Inferior parietal cortex (tissue), 1 donor: ENCODE measurements around the gene SLC26A2.

Experiments used
- DNase-seq: peaks from one replicate; pipeline ENCODE4 v3.0.0-alpha.2; 2016; ENCODE audit errors: extremely low spot score

SLC26A2 gene

GRCh38 chr5:149961186-149961685 lies 678 bp downstream of the SLC26A2 start:
- DNase-seq = peak; percentile 20

DNA sequence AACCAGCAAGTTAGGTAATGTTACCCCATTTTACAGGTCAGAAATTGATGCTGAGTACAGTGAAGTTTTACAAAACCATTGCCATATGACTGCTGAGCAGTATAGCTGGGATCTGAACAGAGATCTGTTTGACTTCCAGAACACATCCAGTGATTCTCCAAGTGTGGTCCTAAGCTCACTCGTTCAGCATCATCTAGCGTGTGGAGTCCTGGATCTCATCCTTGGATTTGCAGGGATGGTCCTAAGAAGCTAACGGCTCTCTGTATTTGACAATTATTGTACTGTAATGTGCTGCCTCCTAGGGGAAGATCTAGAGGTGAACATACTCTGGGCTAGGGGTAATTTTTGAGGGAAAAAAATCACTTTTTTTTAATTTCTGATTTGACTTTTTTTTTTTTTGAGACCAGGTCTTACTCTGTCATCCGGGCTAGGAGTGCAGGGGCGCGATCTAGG lies 1.4 kb downstream of the SLC26A2 start:
- DNase-seq = peak; percentile 67

DNA sequence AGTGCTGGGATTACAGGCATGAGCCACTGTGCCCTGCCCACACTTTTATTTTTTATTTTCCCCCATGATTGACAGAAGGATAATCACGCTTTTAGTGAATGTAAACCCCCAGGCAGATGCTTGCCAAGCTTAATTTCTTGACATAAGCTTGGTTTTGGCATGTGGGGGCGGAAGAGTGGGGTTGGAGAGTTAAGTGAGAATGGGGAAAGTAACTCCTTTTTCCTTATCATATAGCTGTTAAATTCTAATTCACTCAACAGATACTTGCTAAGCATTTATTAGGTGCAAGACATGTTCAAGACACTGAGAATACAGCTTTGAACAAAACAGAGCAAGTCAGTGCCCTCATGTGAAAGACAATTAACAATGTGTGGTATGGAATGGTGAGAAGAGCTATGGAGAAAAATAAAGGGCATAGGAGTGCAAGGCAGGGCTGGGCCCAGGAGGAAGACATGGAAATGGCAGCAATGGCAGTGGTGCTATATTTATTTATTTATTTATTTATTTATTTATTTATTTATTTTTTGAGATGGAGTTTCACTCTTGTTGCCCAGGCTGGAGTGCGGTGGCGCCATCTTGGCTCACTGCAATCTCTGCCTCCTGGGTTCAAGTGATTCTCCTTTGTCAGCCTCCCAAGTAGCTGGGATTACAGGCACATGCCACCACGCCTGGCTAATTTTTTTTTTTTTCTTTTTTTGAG lies 2.2 kb downstream of the SLC26A2 start:
- DNase-seq = no peak

GRCh38 chr5:149963729-149964128 lies 3.2 kb downstream of the SLC26A2 start:
- no peak for DNase-seq

GRCh38 chr5:149966946-149967345 lies 6.4 kb downstream of the SLC26A2 start:
- no peak for DNase-seq

- DNase-seq = no peak
These were observed 8.8 kb downstream of the SLC26A2 start for GRCh38 chr5:149969181-149969930.

DNA sequence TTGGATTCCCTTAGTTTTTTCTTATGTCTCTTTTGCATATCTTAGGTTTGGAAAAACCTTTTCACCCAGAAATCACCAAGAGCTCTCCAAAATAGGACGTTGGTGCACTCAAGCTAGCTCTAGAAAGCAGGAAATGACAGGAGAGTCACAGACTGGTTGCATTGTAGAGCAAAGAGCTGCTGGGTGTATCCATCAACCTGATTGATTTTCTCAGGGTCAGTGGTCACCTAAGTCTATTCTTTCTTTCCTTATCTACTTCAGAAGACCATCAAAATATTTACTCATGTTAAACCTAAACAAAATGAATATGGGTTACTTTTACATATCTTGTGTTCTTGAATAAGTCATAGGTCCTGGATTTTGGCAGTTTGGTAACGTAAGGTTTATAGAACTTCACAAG lies 14.9 kb downstream of the SLC26A2 start:
- no peak for DNase-seq

- no peak for DNase-seq
These were observed 19.3 kb downstream of the SLC26A2 start for GRCh38 chr5:149979896-149980295.

GRCh38 chr5:149981206-149981605 lies 20.6 kb downstream of the SLC26A2 start:
- no peak for DNase-seq

- no peak for DNase-seq
These were observed 21.9 kb downstream of the SLC26A2 start for GRCh38 chr5:149982505-149982904.

DNA sequence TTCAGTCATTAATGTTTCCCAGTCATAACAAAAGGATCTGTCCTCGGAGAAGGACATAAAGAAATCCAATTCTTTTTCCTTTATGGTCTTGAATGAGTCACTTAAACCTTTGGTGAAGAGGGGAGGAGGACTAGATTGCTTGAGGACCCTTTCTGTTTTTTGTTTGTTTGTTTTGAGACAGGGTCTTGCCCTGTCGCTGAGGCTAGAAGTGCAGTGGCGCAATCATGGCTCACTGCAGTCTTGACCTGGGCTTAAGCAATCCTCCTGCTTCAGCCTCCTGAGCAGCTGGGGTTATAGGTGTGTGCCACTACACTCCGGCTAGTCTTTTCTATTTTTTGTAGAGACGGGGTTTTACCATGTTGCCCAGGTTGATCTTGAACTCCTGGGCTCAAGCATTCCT lies 27.6 kb downstream of the SLC26A2 start:
- DNase-seq = no peak

- peak; percentile 91 for DNase-seq
These were observed 30.2 kb downstream of the SLC26A2 start for GRCh38 chr5:149990518-149991376.

DNA sequence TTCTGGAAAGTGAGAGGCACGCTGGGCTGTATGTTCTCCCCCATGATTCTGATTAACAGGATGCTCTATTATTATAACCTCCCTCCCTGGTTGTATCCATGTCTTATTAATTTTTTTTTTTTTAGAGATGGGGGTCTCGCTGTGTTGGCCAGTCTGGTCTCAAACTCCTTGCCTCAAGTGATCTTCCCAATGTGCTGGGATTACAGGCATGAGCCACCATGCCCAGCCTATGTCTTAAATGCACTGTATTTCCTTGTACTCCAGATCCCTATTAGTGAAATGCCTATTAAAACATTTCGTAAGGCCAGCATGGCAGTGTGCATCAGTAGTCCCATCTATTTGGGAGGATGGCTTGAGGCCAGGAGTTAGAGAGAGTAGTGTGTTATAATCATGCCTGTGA lies 32.9 kb downstream of the SLC26A2 start:
- no peak for DNase-seq

- DNase-seq = peak; percentile 63
These were observed 35.0 kb downstream of the SLC26A2 start for GRCh38 chr5:149995385-149996204.

DNA sequence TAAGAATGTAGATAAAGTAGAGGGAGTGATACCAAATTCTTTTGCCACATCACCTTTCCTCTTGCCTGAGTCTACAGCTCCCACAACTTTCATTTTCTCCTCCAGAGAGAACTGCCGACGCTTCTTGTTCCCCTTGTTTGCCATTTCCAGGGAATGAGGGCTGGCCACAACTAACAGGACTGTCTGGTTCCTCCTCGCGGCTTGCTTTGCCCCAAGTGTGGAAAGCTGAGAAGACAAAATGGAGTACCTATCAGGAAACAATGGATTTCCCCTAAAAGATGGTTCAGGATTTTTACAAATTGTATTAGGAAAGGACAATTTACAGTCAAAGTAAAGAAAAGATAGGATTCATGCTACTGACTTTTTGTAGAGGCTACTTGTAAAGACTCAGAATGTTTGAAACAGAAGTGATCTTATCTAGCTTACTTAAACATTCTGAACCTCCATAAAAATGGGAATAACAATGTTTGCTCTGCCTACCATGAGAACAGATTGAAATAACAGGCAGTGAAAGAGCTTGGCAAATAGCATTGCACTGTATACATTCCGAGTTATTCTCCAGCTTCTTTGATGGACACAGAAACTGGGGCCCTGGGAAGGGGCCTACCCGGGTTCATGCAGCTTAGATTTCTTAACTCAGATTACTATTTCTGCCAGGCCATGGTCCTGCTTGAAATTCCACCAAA lies 35.8 kb downstream of the SLC26A2 start:
- DNase-seq = no peak

DNA sequence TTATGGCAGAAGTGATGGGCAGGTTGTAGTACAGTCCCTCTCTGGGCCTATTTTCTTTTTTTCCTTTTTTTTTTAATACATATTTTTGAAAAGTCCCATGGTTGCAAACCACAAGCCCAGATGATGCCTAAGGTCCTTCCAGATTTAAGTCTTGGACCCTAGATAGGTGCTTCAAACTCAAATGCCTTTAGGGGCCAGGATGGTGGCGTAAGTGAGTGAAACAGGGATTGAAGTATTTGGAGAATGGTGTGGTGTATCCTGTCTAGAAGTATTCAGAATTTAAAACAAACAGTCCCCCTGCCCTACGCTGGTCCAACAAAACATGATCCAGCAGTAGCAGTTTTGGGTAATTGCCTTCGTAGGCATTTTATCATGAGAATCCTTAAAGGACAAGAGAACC lies 37.7 kb downstream of the SLC26A2 start:
- no peak for DNase-seq

DNA sequence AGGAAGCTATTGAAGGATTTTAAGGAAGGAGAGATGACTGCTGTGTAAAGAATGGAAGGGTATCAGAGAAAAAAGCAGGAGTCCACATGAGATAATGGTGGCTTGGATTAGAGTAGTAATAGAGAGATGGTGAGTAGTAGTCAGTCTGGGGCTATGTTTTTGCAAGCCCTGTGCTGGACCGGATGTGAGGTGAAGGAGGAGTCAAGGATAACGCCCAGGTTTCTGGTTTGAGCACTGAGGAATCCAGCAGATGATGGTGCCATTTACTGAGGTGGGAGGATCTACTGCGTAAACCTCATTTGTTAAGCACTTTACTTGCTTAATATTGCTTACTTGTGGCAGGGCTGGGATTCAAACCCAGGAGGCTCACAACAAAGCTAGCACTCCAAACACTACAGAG lies 38.8 kb downstream of the SLC26A2 start:
- DNase-seq = no peak

- no peak for DNase-seq
These were observed 39.3 kb downstream of the SLC26A2 start for GRCh38 chr5:149999866-150000255.

DNA sequence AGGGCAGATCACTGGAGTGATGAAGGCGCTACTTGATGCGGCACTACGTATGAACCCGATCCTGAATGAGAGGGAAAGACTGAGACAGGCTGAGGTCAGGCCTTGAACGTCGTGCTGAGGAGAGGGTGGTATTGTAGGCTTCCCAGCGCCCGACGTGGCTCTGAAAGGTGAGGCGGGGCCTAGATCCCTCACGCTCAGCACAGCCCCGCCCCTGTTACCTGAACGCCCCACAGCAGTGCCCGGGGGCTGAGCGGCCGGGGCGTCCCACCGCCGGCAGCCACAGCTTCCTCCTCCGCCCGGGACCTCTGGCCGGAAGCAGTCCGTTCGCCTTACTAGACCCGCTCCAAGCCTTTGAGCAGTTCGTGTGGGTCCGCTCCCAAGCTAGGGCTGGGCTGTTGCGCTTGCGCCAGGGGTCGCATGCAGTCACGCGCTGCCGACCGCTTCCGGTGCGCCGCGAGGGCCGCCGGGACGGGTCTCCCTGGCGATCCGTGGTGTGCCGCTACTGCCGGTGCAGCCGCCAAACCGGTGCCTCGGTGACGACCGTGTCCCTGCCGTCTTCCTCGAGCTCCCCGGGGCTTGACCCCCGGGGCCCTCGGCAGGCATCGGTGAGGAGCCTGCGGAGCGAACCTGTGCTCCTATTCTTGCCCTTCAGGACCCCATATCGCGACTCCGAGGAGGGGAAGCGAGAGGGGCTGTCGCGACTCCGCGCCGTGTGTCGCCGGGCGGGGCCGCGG lies 39.9 kb downstream of the SLC26A2 start, which contains the start of the genes HMGXB3 and TIGD6:
TSS of gene HMGXB3 (plus strand) at position 484 of the 734 bp plus-strand sequence. CDS start 4,114 bp downstream, outside the sequence.
TSS of gene TIGD6 (minus strand) at position 399 of the 734 bp plus-strand sequence. CDS start 4,306 bp downstream, outside the sequence.
- peak; percentile 91 for DNase-seq
